C4-2B (cell line): ENCODE results near the gene CCL16.

Source experiments
- CTCF ChIP-seq: fragments of 450-650 bp; conservative IDR thresholded peaks from 2 replicates; pipeline ENCODE4 v1.5.1; 2017; ENCODE audit warnings: mild to moderate bottlenecking
- ZFX ChIP-seq: fragments of 450-650 bp; IDR thresholded peaks from 2 replicates; pipeline ENCODE4 v1.6.1; 2017

- no peak for TF ChIP-seq CTCF
- no peak for TF ChIP-seq ZFX
Observed at GRCh38 chr17:36011201-36011600, 29.9 kb upstream of the CCL16 start.
